DMS153 treated with DMSO at 0.1 percent for 48 hours (cell line): ENCODE data around the gene HCN1.
"Not testable (repeated sequence)": the region's sequence is repeated elsewhere in the genome, so short reads cannot be mapped to it uniquely, and the experiment has no call there.

Source experiments
- DNase-seq: peaks from one replicate; lab custom pipeline; 2025; ENCODE audit not compliant: unreplicated experiment; lab: John Stamatoyannopoulos, UW

The HCN1 gene

GRCh38 chr5:45437752-45438151 is 258.4 kb downstream of the HCN1 start:
- DNase-seq = no peak

- no peak for DNase-seq
Measured at GRCh38 chr5:45417285-45417998, 278.7 kb downstream of the HCN1 start.

- no peak for DNase-seq
Measured at GRCh38 chr5:45414620-45415573, 281.3 kb downstream of the HCN1 start.

GRCh38 chr5:45411971-45412612 is 284.1 kb downstream of the HCN1 start:
- no peak for DNase-seq

- DNase-seq = no peak
Measured at GRCh38 chr5:45410304-45410995, 285.7 kb downstream of the HCN1 start.

- DNase-seq = no peak
Measured at GRCh38 chr5:45408067-45408466, 288.1 kb downstream of the HCN1 start.

- DNase-seq = no peak
Measured at GRCh38 chr5:45402804-45403455, 293.2 kb downstream of the HCN1 start.

- no peak for DNase-seq
Measured at GRCh38 chr5:45399041-45399440, 297.1 kb downstream of the HCN1 start.

- DNase-seq = no peak
Measured at GRCh38 chr5:45385321-45386058, 310.7 kb downstream of the HCN1 start.

- no peak for DNase-seq
Measured at GRCh38 chr5:45383985-45384384, 312.2 kb downstream of the HCN1 start.

- DNase-seq = no peak
Measured at GRCh38 chr5:45382583-45382982, 313.6 kb downstream of the HCN1 start.

GRCh38 chr5:45376417-45376816 is 319.8 kb downstream of the HCN1 start:
- no peak for DNase-seq

GRCh38 chr5:45372629-45373028 is 323.6 kb downstream of the HCN1 start:
- DNase-seq = no peak

GRCh38 chr5:45371423-45371822 is 324.8 kb downstream of the HCN1 start:
- not testable (repeated sequence) for DNase-seq

- DNase-seq = no peak
Measured at GRCh38 chr5:45355189-45355992, 340.8 kb downstream of the HCN1 start.

GRCh38 chr5:45336464-45336863 is 359.7 kb downstream of the HCN1 start:
- DNase-seq = no peak

GRCh38 chr5:45335978-45336377 is 360.2 kb downstream of the HCN1 start:
- DNase-seq = no peak

- no peak for DNase-seq
Measured at GRCh38 chr5:45335346-45335745, 360.8 kb downstream of the HCN1 start.

GRCh38 chr5:45334939-45335338 is 361.2 kb downstream of the HCN1 start:
- DNase-seq = no peak
